Measurements from ENCODE around the gene AKAP8. TPM values are rescaled to one million over a fixed set of nuclear protein-coding genes. Genes with fewer than 3 reads are reported as not detected.

AKAP8 gene
- polyA plus RNA-seq, 1 donor from 2014 or later: 22.7 TPM

DNA sequence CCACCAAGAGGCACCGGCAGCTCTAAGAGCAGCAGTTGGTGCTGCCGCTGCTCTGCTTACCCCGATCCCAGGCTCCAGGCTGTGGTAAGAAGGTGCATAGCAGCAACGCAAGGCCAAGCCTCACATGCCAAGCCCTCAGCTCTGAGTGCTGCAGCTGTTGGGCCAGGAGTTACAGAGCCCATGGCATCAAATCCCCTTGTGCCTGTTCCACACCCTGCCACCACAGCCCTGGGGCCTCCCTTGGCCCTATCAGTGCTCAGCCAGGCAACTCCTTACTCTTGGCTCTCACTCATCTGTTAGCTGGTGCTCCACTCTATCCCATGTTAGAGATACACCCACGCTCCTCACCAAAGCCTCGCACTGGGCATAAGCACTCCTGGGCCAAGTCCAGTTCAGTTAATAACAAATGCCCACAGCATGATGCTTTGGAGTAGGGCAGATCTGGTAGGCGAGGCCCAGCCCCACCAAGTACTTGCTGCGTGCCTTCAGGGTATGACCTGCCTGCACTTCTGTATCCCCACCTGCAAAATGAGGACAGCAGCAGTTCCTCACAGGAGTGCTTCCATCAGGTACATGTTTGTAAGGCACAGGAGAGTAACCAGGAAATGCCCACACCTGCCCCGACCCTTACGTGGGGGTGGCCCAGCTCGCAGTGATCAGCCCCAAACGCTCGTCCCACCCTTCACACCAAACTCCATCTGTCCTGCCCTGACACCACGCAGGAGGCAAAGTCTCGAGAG lies 23.0 kb upstream of the AKAP8 start:
- H3K36me3 ChIP-seq (ENCODE audit: insufficient read depth, low read length): no peaks in the 10 kb centered on the region
- no peaks in the 10 kb centered on the region for H3K9me2 ChIP-seq (ENCODE audit: insufficient read depth, low read length)
- peaks cover 57% of the 10 kb centered on the region for H3K79me2 ChIP-seq (replicated peaks; ENCODE audit: insufficient read depth, low read length)
- H2AFZ ChIP-seq (ENCODE audit: low read depth, low read length): no peak overlapping the region
- no peak overlapping the region for H3K27ac ChIP-seq (ENCODE audit: low read length)
- H4K20me1 ChIP-seq (ENCODE audit: insufficient read depth): peaks cover 69% of the 10 kb centered on the region
- TF ChIP-seq RAD21 (conservative IDR thresholded peaks at IDR 0.05): no peak
- TF ChIP-seq SMC3 (conservative IDR thresholded peaks at IDR 0.05; ENCODE audit: poor library complexity): no peak
- TF ChIP-seq MXI1 (conservative IDR thresholded peaks at IDR 0.05; ENCODE audit: poor library complexity, severe bottlenecking): no peak
- TF ChIP-seq EP300 (conservative IDR thresholded peaks at IDR 0.05; ENCODE audit: poor library complexity, severe bottlenecking): no peak
- TF ChIP-seq, protein P1, sequence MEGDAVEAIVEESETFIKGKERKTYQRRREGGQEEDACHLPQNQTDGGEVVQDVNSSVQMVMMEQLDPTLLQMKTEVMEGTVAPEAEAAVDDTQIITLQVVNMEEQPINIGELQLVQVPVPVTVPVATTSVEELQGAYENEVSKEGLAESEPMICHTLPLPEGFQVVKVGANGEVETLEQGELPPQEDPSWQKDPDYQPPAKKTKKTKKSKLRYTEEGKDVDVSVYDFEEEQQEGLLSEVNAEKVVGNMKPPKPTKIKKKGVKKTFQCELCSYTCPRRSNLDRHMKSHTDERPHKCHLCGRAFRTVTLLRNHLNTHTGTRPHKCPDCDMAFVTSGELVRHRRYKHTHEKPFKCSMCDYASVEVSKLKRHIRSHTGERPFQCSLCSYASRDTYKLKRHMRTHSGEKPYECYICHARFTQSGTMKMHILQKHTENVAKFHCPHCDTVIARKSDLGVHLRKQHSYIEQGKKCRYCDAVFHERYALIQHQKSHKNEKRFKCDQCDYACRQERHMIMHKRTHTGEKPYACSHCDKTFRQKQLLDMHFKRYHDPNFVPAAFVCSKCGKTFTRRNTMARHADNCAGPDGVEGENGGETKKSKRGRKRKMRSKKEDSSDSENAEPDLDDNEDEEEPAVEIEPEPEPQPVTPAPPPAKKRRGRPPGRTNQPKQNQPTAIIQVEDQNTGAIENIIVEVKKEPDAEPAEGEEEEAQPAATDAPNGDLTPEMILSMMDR (IDR thresholded peaks at IDR 0.05; ENCODE audit: poor library complexity, severe bottlenecking): no peak
- TF ChIP-seq, protein P2, sequence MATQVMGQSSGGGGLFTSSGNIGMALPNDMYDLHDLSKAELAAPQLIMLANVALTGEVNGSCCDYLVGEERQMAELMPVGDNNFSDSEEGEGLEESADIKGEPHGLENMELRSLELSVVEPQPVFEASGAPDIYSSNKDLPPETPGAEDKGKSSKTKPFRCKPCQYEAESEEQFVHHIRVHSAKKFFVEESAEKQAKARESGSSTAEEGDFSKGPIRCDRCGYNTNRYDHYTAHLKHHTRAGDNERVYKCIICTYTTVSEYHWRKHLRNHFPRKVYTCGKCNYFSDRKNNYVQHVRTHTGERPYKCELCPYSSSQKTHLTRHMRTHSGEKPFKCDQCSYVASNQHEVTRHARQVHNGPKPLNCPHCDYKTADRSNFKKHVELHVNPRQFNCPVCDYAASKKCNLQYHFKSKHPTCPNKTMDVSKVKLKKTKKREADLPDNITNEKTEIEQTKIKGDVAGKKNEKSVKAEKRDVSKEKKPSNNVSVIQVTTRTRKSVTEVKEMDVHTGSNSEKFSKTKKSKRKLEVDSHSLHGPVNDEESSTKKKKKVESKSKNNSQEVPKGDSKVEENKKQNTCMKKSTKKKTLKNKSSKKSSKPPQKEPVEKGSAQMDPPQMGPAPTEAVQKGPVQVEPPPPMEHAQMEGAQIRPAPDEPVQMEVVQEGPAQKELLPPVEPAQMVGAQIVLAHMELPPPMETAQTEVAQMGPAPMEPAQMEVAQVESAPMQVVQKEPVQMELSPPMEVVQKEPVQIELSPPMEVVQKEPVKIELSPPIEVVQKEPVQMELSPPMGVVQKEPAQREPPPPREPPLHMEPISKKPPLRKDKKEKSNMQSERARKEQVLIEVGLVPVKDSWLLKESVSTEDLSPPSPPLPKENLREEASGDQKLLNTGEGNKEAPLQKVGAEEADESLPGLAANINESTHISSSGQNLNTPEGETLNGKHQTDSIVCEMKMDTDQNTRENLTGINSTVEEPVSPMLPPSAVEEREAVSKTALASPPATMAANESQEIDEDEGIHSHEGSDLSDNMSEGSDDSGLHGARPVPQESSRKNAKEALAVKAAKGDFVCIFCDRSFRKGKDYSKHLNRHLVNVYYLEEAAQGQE (IDR thresholded peaks at IDR 0.05; ENCODE audit: borderline replicate concordance): no peak
- TF ChIP-seq POLR2AphosphoS5 (IDR thresholded peaks at IDR 0.05): no peak
- TF ChIP-seq TAF1 (IDR thresholded peaks at IDR 0.05; ENCODE audit: low read depth): no peak
- no peak for TF ChIP-seq EZH2 (IDR thresholded peaks at IDR 0.05; ENCODE audit: borderline replicate concordance, insufficient read depth, low read length, poor library complexity, severe bottlenecking)
- H3K4me2 ChIP-seq (ENCODE audit: low read length): no peak overlapping the region
- no peak overlapping the region for H3K4me3 ChIP-seq (ENCODE audit: low read length)
- H3K9me3 ChIP-seq (ENCODE audit: low read length): no peaks in the 10 kb centered on the region
- no peaks in the 10 kb centered on the region for H3F3A ChIP-seq (ENCODE audit: insufficient read depth, low read length, poor library complexity, severe bottlenecking)
- no peak overlapping the region for H3K9ac ChIP-seq (ENCODE audit: low read length)
- no peaks in the 10 kb centered on the region for H3K27me3 ChIP-seq (ENCODE audit: insufficient read depth, low read depth, low read length)

- H2AFZ ChIP-seq (ENCODE audit: low read depth, low read length): no peak overlapping the region
- H3K4me3 ChIP-seq (ENCODE audit: low read length): no peak overlapping the region
- H3K9me3 ChIP-seq (ENCODE audit: low read length): no peaks in the 10 kb centered on the region
- peaks cover 45% of the 10 kb centered on the region for H3K79me2 ChIP-seq (replicated peaks; ENCODE audit: insufficient read depth, low read length)
- H3K27ac ChIP-seq (ENCODE audit: low read length): no peak overlapping the region
- no peak overlapping the region for H3K4me2 ChIP-seq (ENCODE audit: low read length)
- H3K36me3 ChIP-seq (ENCODE audit: insufficient read depth, low read length): no peaks in the 10 kb centered on the region
- H3F3A ChIP-seq (ENCODE audit: insufficient read depth, low read length, poor library complexity, severe bottlenecking): no peaks in the 10 kb centered on the region
- H3K27me3 ChIP-seq (ENCODE audit: insufficient read depth, low read depth, low read length): no peaks in the 10 kb centered on the region
- H3K9ac ChIP-seq (ENCODE audit: low read length): no peak overlapping the region
- H3K9me2 ChIP-seq (ENCODE audit: insufficient read depth, low read length): no peaks in the 10 kb centered on the region
- no peak for TF ChIP-seq MXI1 (conservative IDR thresholded peaks at IDR 0.05; ENCODE audit: poor library complexity, severe bottlenecking)
- TF ChIP-seq POLR2AphosphoS5 (IDR thresholded peaks at IDR 0.05): no peak
- no peak for TF ChIP-seq RAD21 (conservative IDR thresholded peaks at IDR 0.05)
- H4K20me1 ChIP-seq (ENCODE audit: insufficient read depth): peaks cover 58% of the 10 kb centered on the region
Measured at GRCh38 chr19:15401397-15401710, 21.8 kb upstream of the AKAP8 start.

Measured in neural cell (in vitro differentiated cells).